ENCODE results near the gene CLCN6.

Gene CLCN6

DNA sequence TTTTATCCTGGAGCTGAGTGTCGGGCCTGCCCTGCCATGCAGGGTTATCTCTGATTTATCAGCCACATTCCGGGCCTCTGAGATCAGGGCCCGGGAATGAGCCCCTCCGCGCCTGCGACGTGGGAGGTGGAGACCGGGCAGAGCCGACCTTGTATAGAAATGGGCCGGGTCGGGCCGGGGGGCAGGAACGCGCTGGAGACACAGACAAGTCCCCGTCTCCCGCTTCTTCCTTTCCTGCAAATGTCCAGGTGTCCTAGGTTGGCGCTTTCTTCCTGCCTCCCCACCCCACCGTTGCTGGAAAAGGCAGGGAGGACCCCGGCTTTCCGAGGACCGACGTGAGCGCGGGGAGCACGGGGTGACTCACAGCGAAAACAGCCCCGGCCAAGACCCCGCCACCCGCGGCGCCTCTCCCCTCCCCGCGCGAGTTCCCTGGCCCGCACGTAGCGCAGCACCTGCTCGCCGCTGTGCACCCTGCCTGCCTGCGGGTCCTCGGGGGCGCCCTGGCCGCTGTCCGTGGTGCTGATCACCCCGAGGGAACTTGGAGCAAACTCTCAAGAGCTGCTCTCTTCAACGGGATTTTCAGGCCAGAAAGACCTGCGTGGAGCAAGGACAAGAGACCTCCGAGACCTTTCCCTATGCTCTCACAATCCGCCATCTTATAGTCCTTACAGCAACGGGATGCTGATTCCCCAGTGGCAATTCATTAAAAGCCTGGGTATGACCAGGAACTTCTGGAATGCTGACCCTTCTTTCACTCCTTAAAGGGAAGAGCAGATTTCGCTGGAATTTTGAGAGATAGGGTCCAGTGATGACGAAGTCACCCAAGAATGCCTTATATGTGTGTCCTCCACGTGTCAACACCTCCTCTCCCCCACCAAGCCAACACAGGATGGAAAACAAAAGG, 53.2 kb downstream of the CLCN6 start:
- TF ChIP-seq, protein P1, sequence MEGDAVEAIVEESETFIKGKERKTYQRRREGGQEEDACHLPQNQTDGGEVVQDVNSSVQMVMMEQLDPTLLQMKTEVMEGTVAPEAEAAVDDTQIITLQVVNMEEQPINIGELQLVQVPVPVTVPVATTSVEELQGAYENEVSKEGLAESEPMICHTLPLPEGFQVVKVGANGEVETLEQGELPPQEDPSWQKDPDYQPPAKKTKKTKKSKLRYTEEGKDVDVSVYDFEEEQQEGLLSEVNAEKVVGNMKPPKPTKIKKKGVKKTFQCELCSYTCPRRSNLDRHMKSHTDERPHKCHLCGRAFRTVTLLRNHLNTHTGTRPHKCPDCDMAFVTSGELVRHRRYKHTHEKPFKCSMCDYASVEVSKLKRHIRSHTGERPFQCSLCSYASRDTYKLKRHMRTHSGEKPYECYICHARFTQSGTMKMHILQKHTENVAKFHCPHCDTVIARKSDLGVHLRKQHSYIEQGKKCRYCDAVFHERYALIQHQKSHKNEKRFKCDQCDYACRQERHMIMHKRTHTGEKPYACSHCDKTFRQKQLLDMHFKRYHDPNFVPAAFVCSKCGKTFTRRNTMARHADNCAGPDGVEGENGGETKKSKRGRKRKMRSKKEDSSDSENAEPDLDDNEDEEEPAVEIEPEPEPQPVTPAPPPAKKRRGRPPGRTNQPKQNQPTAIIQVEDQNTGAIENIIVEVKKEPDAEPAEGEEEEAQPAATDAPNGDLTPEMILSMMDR (IDR thresholded peaks at IDR 0.05), result no peak
- no peak for TF ChIP-seq ZFX (IDR thresholded peaks at IDR 0.05; ENCODE audit: borderline replicate concordance)

DNA sequence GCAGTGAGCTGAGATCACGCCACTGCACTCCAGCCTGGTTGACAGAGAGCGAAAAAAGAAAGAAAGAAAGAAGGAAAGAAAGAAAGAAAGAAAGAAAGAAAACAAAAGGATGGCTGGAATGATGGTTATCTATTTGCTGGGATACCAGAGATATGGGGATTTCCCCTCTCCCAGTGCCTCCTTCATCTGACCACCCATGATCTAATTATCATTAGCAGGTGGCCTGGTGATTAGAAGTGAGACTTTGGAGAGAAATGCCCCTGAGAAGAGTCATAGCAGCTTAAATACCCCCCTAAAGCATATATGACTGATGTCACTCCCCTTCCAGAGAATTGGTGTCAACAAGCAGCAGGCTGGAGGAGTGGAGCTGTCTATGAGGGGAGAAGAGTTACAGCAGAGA, 54.1 kb downstream of the CLCN6 start:
- no peak overlapping the region for H3K27ac ChIP-seq
- TF ChIP-seq, protein P1 (IDR thresholded peaks at IDR 0.05), result no peak
- no peak for TF ChIP-seq ZFX (IDR thresholded peaks at IDR 0.05; ENCODE audit: borderline replicate concordance)

More for the DNA sequence above, 53.2 kb downstream of the CLCN6 start:
- H3K27ac ChIP-seq, result no peak overlapping the region

DNA sequence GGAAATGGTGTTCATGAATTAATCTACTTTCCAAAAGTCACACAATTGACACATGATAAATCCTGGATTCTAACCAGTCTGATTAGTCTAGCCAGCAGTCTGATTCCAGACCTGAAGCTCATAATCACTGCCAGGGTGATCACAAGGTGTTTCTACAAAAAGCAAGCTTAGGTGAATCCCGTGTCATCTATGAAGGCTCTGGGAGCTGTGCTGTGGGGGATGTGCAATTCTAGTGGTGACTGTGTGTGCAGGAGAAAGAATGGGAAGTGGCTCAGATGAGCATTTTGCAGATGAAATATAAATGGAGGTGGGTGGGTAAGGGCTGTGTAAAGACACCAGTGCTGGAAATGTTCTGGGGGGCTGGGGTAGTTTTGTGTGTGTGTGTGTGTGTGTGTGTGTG, 54.6 kb downstream of the CLCN6 start:
- TF ChIP-seq, protein P1 (IDR thresholded peaks at IDR 0.05), result no peak
- TF ChIP-seq ZFX (IDR thresholded peaks at IDR 0.05; ENCODE audit: borderline replicate concordance), result no peak
- no peak overlapping the region for H3K27ac ChIP-seq

DNA sequence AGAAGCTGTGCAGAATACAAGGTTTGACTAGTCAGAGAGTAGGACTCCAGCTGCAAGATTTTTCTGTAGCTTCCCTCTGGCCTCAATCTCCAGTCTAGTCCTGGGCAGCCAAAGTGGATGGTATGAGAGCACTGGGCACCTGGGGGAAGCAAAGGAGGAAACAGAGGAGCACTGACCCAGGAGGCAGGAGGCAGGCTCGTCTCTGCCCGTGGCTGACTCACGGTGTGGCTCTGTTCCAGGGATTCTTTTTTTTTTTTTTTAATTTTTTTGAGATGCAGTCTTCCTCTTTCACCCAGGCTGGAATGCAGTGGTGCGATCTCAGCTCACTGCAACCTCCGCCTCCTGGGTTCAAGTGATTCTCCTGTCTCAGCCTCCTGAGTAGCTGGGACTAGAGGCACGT, 56.9 kb downstream of the CLCN6 start:
- TF ChIP-seq, protein P1 (IDR thresholded peaks at IDR 0.05), result no peak
- TF ChIP-seq ZFX (IDR thresholded peaks at IDR 0.05; ENCODE audit: borderline replicate concordance), result no peak
- no peak overlapping the region for H3K27ac ChIP-seq

DNA sequence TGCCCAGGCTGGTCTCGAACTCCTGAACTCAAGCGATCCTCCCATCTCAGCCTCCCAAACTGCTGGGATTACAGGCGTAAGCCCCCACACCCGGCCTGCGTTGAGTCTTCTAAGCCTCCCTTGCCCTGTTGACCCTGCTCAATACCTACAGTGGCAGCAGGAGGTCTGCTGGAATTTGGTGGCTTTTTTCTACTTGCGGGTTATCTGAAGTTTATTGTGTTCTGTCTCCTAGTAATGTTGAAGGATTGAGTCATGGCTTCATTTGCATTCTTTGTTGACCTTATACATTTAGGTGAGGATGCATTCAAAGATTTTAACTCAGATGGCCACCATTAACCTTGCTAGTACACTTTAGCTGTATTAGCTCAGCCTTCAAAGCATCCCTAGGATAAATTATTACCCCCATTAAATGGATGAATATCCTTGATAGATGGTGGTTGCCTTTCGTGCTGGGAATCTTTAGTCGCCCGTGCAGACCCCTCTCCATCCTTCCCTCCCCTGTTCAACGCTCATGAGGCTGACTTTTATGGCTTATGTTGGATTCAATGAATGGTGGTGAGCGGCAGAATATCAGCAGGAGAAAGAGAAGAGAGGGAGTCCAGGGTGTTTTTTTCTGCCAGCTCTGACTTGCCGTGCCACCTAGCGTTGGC, 62.5 kb downstream of the CLCN6 start:
- no peak for TF ChIP-seq ZFX (IDR thresholded peaks at IDR 0.05; ENCODE audit: borderline replicate concordance)
- TF ChIP-seq, protein P1 (IDR thresholded peaks at IDR 0.05), result no peak
- no peak overlapping the region for H3K27ac ChIP-seq

DNA sequence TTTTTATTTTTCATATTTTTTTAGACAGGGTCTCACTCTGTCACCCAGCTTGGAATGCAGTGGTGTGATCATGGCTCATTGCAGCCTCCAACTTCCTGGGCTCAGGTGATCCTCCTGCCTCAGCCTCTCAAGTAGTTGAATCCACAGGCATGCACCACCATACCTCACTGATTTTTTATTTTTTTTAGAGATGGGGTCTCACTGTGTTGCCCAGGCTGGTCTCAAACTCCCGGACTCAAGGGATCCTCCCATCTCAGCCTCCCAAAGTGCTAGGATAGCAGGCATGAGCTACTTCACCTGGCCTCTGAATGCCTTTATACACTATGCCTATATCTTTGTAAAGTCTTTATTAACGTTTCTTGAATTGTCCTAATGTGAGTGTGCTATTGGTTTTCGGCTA, 63.1 kb downstream of the CLCN6 start:
- no peak overlapping the region for H3K27ac ChIP-seq
- no peak for TF ChIP-seq ZFX (IDR thresholded peaks at IDR 0.05; ENCODE audit: borderline replicate concordance)
- TF ChIP-seq, protein P1 (IDR thresholded peaks at IDR 0.05), result no peak

All from 22Rv1 (cell line).